Ammon's horn (tissue), 1 donor: ENCODE data around the gene KLK14.
A peak's percentile ranks its signal among the peaks of the same experiment; 100 is the strongest.

Experiments
- DNase-seq: peaks from one replicate; pipeline ENCODE4 v3.0.0-alpha.2; 2016; ENCODE audit warnings: low spot score

KLK14 gene, protein sequence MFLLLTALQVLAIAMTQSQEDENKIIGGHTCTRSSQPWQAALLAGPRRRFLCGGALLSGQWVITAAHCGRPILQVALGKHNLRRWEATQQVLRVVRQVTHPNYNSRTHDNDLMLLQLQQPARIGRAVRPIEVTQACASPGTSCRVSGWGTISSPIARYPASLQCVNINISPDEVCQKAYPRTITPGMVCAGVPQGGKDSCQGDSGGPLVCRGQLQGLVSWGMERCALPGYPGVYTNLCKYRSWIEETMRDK

DNA sequence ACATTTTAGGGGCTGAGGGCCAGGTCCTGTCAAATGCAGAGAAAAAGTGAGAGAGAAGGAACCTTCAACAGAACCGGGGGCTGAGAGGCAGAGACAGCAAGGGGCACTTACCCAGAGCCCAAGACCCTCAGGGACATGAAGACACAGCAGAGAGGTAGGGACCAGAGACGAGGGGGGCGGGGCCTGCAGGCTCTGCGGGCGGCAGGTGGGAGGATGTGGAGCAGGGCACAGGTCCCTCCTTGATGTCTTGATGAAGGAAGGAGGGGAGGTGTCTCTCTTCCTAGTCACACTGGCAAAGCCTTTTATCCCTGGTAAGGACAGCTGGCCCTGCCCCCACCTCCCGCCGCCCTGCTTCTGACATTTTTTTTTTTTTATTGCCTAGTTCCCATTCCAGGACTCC is at the start of gene KLK14:
Gene KLK14, minus strand, starts transcription at position 277 of the 400 bp plus-strand sequence. Its CDS starts 273 bp downstream, at position 4.
- DNase-seq = no peak

DNA sequence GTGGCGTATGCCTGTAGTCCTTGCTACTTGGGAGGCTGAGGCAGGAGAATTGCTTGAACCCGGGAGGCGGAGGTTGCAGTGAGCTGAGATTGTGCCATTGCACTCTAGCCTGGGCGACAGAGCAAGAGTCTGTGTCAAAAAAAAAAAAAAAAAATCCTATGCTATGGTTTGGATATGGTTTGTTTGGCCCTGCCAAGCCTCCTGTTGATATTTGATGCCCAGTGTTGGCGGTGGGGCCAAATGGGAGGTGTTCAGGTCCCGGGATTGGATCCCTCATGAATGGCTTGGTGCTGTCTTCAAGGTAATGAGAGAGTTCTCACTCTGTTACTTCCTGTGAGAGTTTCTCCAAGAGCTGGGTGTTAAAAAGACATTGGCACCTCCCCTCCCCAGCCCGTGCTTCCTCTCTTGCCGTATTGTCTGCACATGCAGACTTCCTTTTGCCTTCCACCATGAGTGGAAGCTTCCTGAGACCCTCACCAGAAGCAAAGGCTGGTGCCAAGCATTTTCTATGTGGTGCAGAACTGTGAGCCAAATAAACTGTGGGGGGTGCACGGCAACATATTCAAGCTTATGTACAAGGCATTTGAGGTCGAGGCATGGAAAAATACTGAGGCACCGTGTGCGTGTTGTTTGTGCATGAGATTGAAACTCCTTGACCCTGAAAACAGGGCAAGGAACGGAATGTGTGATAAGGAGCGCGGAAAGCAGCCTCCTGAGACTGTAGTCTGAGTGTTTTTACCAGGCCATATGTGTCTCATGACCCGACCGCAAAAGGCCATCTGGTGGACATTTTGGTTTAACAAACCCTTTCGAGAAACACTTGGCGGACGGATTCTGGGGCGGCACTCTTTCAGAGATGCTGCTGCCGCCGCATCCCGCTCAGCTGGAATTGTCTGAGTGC is 49.3 kb upstream of the KLK14 start:
- no peak for DNase-seq

DNA sequence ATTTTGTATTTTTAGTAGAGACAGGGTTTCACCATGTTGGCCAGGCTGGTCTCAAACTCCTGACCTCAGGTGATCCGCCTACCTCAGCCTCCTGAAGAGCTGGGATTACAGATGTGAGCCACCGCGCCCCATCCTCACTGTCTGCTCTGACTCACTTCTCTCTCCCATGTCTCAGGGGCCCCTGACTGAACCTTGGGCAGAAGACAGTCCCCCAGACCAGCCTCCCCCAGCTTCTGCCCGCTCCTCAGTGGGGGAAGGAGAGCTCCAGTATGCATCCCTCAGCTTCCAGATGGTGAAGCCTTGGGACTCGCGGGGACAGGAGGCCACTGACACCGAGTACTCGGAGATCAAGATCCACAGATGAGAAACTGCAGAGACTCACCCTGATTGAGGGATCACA is 47.0 kb upstream of the KLK14 start:
- DNase-seq = no peak

DNA sequence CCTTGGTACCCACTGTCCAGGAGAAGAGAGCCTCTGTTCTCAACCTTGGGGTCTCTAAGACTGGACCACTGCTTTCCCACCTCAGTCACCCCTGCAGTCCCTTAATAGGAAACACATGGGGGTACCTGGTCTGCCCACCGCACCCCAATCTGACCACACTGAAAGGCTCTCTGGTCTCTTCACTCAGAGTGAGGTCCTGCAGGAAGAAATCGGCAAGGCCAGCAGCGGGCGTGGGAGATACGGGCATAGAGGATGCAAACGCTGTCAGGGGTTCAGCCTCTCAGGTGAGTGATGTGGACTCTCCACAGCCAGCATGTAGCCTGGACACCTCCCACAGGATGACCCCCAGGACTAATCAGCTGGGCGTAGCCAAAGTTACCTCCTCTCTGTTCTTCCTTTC is 45.5 kb upstream of the KLK14 start:
- no peak for DNase-seq

DNA sequence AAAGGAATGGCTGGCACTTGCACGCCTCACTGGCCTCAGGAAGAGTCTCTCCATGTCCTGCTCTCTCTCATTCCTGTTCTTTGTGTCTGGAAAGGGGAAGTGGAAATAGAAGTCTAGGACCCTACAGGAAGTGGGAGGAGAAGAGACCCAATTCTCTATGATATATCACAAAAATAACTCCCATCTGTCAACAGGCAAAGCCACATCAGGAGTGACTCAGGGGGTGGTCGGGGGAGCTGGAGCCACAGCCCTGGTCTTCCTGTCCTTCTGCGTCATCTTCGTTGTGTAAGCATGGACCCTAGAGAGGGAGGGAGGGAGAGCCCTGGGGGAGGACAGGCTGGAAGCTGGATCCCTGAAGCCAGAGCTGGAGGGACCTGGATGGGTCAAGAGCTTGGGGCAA is 45.1 kb upstream of the KLK14 start:
- peak; percentile 35 for DNase-seq

DNA sequence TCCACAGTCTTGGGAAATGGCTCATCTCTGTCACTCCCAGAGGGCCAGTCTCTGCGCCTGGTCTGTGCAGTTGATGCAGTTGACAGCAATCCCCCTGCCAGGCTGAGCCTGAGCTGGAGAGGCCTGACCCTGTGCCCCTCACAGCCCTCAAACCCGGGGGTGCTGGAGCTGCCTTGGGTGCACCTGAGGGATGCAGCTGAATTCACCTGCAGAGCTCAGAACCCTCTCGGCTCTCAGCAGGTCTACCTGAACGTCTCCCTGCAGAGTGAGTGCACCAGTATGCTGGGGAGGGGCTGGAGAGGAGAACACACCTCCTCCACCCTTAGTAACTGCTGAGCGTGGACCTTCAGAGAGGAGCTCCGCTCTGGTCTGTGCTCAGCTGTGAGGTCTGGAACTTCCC is 44.3 kb upstream of the KLK14 start:
- no peak for DNase-seq

DNA sequence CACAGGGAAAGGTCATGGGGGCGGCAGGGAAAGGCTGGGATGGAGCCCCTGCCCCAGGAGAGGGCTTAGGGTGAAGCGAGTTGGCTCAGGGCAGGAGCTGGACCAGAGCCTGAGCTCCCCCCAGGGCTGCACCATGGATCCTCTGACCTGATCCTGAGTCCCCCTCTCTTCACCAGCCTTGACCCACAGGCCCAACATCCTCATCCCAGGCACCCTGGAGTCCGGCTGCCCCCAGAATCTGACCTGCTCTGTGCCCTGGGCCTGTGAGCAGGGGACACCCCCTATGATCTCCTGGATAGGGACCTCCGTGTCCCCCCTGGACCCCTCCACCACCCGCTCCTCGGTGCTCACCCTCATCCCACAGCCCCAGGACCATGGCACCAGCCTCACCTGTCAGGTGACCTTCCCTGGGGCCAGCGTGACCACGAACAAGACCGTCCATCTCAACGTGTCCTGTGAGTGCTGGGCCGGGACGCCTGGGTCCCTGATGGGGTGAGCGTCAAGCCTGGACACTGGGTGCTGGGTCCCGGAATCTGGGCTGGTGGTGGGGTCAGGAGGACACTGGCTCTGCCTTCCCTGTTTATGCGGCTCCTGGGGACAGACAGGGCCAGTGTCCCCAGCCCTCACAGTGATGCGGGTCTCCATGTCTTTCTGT is 42.9 kb upstream of the KLK14 start:
- no peak for DNase-seq

DNA sequence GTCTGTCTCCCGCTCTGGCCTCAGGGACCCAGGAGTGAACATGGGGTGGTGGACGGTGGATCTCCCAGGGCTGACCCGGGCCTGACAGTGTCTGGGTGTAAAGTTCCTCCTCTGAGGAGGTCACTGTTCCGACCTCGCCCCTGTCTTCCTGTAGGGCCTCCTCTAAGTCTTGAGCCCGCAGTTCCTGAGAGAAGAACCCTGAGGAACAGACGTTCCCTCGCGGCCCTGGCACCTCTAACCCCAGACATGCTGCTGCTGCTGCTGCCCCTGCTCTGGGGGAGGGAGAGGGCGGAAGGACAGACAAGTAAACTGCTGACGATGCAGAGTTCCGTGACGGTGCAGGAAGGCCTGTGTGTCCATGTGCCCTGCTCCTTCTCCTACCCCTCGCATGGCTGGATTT is 42.0 kb upstream of the KLK14 start, which contains the start of gene SIGLEC9:
Gene SIGLEC9, plus strand, starts transcription at position 178 of the 400 bp plus-strand sequence. Its CDS starts 69 bp downstream, at position 247.
- DNase-seq = peak; percentile 68

DNA sequence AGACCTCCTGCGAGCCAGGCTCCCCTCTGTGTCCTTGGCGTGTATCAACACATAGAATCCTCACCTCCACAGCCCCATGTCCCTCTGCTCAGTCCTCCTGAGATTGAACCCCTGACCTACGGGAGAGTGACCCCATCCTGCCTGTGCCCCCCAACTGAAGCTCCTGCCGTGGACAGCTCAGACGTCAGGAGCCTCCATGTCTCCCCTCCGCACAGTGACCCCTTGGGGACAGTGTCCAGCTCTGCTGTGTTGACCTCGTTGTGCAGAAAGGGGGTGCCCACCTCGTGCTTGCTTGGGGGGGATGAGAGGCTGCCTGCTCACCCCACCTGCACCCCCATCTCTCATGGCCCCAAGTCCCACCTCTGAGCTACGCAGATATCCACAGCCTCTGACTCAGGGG is 41.5 kb upstream of the KLK14 start:
- DNase-seq = no peak

DNA sequence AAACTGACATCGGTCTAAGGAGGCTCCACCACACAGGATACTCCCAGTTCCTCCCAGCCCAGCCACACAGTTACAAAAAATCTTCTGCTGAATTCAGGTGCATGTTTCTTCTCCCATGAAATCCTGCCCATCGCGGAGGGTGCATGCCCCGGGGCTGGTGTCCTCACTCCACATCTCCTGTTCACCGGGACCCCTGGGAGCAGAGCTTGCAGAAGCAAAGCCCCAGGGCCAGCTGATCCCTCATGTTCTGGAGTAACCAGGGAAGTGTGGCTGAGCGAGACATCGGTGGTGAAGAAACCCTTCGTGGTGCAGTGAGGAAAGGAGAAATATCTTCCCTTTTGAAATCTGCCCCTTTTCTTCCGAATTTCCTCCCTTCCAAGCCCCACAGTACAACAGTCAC is 41.1 kb upstream of the KLK14 start:
- DNase-seq = no peak

DNA sequence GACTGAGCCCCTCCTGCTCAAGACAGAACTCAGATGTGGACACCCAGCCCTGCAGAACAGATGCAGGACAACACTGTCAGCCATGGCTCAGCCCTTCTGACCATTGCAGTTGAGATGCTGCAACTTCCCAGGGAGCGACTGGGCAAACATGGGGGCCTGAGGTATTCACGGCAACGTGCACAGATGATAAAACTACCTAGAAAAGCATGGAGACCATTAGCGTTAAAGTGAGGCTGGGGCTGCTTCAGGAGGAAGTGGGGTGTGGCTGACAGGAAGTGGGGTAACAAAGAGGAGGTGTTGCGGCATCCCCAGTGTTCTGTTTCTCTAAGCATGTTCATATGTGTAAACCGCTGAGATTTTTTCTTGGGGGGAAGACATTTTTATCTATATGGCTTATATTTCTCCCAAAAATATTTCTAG is 40.7 kb upstream of the KLK14 start:
- DNase-seq = no peak

DNA sequence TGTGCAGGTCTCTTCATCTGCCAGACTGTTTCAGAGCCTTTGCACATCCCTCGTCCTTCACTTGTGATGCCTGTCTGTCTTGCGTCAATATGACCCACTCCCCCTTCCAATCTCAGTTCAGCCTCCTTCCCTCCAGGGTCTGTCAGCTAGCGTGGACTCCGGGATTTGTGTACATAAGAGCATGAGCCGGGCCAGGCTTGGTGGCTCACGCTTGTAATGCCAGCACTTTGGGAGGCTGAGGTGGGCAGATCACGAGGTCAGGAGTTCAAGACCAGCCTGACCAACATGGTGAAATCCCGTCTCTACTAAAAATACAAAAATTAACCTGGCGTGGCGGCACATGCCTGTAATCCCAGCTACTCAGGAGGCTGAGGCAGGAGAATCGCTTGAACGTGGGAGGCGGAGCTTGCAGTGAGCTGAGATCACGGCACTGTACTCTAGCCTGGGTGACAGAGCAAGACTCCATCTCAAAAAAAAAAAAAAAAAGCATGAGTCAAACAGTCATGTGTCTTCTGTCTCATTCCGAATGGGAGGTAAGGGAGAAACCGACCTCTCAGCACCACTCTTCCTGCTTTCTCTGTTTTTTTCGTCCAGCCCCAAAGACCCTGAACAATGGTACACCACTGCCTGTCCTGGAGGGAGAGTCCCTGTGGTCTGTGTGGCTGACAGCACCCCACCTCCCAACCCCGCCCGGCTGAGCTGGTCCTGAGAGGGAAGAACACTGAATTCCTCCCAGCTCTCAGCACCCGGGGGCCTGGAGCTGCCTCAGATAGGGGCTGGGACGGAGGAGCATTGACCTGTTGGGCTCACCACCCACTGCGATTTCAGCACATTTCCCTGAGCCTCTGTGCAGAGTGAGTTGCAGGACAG is 39.7 kb upstream of the KLK14 start:
- DNase-seq = no peak

DNA sequence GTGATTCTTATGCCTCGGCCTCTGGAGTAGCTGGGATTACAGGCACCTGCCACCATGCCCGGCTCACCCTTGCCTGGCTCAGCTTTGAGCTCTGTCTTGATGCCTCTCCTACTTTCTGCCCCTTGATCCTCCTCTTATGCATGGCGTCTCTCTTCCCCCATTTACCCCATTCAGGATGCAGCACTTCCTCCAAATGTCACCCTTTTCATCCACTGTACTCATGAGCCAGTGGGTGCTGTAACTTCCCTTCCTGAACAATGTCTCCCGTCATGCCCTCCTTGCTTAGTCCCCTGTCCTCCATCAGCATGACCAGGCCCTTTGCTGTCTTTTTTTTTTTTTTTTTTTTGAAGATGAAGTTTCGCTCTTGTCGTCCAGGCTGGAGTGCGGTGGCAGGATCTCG is 38.6 kb upstream of the KLK14 start:
- DNase-seq = peak; percentile 38

DNA sequence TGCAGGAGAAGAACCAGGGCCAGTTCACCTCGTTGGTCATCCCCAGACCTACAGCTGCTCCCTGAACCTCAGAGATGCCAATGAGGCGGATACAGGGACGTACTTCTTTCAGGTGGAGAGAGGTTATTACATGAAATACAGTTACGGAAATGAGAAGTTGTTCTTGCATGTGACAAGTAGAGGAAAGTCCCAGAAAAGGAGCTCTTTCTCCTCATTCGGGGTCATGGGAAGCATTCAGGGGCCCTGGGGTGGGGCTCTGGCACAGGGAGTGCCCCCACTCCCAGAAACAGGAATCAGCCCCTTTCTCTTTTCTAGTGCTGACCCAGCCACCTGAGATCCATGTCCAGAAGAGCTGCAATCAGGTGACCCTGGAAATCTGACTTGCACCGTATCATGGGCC is 37.5 kb upstream of the KLK14 start:
- no peak for DNase-seq

DNA sequence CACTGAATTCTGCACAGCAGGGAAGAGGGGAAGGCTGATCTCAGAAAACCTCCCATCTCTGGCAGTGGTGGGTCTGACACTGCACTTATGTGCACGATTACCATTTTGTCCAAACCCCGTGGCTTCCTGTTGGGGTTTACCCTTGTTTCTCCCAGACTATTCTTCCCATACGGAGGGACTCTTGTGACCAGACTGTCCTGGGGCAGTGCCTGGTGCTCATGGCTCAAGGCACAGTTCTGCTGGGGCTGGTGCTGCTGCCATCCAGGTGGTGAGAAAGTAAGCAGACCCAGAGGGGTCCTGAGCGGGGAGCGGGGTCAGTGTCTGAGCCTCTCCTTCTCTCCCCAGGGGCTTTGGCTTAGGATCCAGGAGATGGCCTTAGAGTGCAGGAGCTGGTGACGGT is 36.9 kb upstream of the KLK14 start:
- DNase-seq = no peak

DNA sequence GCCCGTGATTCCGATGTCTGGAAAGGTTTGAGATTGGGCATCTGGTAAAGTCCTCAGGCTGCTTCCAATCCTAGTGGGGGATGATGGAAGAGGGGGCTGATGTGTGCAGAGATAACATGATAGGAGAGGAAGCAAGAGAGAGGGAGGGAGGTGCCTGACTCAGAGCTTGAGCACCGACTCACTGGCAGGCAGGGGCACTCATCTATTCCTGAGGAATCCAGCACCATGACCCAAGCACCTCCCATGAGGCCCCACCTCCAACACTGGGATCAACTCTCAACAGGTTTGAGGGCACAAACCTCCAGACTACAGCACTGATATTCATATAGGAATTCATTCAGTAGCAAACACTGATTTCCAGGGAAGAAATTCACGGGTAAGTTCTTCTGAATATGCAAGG is 36.4 kb upstream of the KLK14 start:
- no peak for DNase-seq

DNA sequence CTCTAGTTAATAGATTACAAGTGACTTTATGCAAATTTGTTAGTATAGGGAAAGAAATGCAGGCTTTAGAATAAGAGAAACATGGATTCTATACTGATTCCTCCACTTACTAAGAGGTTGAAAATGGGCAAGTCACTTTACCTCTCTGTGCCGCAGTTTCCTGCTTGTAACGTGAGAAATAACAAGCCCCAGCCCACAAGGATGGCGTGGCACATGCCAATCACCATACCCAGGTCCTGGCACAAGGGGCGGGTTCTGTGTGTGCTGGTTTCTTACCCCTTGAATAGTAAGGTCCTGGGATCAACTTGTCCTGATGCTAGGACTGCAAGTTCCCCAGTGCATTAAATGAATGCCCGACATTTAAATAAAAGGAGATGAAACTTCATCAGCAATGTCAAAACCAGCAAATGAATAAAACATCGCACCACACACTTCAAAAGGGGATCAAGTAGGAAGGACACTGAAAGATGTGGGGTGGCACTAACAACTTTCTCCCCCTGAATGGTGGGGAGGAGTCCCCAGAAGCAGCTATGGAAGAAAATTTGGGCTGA is 34.1 kb upstream of the KLK14 start:
- no peak for DNase-seq

DNA sequence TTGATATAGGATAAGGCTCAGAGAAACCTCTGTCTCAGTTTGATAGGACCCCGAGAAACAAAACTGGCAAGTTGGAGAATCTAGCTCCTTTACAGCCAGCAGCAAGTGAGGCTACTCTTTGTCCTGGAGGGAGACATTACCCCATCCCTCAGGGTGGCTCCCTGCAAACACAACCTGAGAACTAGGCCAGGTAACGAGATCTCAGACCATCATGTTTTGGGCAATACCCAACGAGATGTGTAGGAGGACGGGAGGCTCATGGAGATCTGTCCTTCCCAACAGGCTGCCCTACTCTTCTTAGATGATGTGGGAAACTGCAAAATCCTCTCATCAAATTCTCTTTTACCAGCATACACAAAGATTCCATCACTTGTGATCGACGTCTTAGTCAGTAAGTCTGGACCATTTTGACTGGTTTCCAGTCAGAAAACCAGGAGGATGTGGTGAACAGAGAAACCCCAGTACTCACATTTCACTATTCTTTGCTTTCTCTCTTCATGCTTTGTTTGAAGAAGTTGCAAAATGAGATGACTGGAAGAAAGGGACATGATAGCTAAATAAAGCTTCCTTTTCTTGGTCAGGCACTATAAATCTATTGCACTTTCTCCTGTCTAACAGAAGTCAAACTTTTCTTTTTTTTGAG is 31.5 kb upstream of the KLK14 start:
- no peak for DNase-seq

DNA sequence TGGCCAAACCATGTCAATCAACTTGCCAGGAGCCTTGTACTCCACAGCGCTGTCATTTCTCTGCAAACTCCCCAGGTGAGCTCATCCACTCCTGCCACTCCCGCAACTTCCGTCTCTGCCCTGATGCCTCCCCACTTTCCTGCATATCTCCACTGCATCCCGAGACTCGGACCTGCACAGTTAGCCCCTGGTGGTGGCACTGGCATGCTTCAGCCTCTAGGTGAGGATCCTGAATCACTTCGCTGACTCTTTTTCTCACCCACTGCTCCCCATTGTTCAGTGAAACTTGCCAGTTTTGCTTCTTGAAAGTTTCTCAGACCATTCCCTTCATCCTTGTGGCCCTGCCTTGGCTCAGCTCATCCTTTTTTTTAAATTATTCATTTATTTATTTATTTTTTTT is 28.9 kb upstream of the KLK14 start:
- DNase-seq = no peak

DNA sequence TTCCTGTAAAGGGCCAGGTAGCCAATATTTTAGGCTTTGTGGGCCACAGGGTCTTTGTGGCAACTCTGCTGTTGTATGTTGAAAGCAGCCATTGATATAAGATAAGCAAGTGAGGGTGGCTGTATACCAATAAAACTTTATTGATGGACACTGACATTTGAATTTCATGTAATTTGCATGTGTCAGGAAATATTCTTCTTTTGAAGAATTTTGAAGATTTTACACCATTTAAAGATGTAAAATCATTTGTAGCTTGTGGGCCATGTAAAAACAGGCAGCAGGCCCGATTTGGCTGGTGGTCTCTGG is 27.9 kb upstream of the KLK14 start:
- no peak for DNase-seq

DNA sequence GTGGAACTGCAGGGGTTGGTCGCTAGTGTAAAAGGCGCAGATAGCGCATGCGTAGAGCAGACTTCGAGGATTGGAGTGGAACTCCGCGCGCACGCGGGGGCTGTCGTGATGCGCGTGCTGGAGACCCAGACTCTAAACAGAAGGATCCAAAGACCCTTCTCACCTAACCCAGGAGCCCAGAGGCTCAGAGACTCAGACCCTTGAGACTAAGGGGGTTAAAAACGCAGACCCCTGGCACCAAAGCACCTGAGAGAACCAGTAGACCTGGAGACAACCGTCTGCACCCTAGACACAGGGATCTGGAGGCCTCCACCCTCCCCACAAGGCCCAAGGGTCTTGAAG is 26.1 kb upstream of the KLK14 start:
- DNase-seq = no peak
